Adrenal gland (tissue), 5 donors: ENCODE data around the gene PARD6B.

Experiments
- CTCF ChIP-seq, 6 experiments: fragments of 450-650 bp in 4 of 6; fragments of 200-600 bp in 2 of 6; sonication (generic) in 1 of 6; IDR thresholded peaks; 1 replicate in 5 of 6; 2 replicates in 1 of 6; pipeline versions ENCODE4 v1.5.1 to v1.8.0; 2016 to 2021; ENCODE audit warnings: antibody characterized with exemption in 6 of 6, mild to moderate bottlenecking in 2 of 6, moderate library complexity in 1 of 6
- POLR2A ChIP-seq, 2 donors: fragments of 450-650 bp; IDR thresholded peaks; one replicate each; pipeline ENCODE4 v1.6.1; 2017; ENCODE audit warnings: antibody characterized with exemption in 2 of 2, mild to moderate bottlenecking in 2 of 2, moderate library complexity in 1 of 2
- donor health status: DM: no; HTN: no; CAD: no.

- no peak for TF ChIP-seq CTCF (IDR thresholded peaks at IDR 0.05)
- no peak for TF ChIP-seq POLR2A (IDR thresholded peaks at IDR 0.05)
Measured at GRCh38 chr20:50776122-50776817, 44.9 kb downstream of the PARD6B start.
